Measurements from ENCODE around the gene HNRNPR.
A peak's percentile ranks its signal among the peaks of the same experiment; 100 is the strongest.

The HNRNPR gene

GRCh38 chr1:23343221-23344110, 618 bp downstream of the HNRNPR start:
- no peak for DNase-seq (ENCODE audit: low read depth)
- TF ChIP-seq CTCF (IDR thresholded peaks at IDR 0.05; ENCODE audit: low read depth, low read length, missing control alignments): no peak
- H3K4me3 ChIP-seq (ENCODE audit: low read depth, low read length): peak overlapping the region; percentile 93

- no peak for TF ChIP-seq CTCF (IDR thresholded peaks at IDR 0.05; ENCODE audit: low read depth, low read length, missing control alignments)
- DNase-seq (ENCODE audit: low read depth): no peak
- peak overlapping the region; percentile 93 for H3K4me3 ChIP-seq (ENCODE audit: low read depth, low read length)
Observed at GRCh38 chr1:23341931-23342692, 2.0 kb downstream of the HNRNPR start.

GRCh38 chr1:23339632-23340031, 4.5 kb downstream of the HNRNPR start:
- H3K4me3 ChIP-seq (ENCODE audit: low read depth, low read length): no peak overlapping the region; the same call in 1 of the 2 replicates
- DNase-seq (ENCODE audit: low read depth): no peak
- TF ChIP-seq CTCF (IDR thresholded peaks at IDR 0.05; ENCODE audit: low read depth, low read length, missing control alignments): no peak

- no peak for DNase-seq (ENCODE audit: low read depth)
- no peak for TF ChIP-seq CTCF (IDR thresholded peaks at IDR 0.05; ENCODE audit: low read depth, low read length, missing control alignments)
- H3K4me3 ChIP-seq (ENCODE audit: low read depth, low read length): no peak overlapping the region
Observed at GRCh38 chr1:23337869-23338268, 6.2 kb downstream of the HNRNPR start.

- DNase-seq (ENCODE audit: low read depth): no peak
- no peak overlapping the region for H3K4me3 ChIP-seq (ENCODE audit: low read depth, low read length)
- TF ChIP-seq CTCF (IDR thresholded peaks at IDR 0.05; ENCODE audit: low read depth, low read length, missing control alignments): no peak
Observed at GRCh38 chr1:23331713-23332112, 12.4 kb downstream of the HNRNPR start.

GRCh38 chr1:23330846-23331245, 13.2 kb downstream of the HNRNPR start:
- TF ChIP-seq CTCF (IDR thresholded peaks at IDR 0.05; ENCODE audit: low read depth, low read length, missing control alignments): no peak
- H3K4me3 ChIP-seq (ENCODE audit: low read depth, low read length): no peak overlapping the region
- no peak for DNase-seq (ENCODE audit: low read depth)

Data from GM12864 (cell line).